ENCODE measurements around the gene ARHGAP5.
A peak's percentile ranks its signal among the peaks of the same experiment; 100 is the strongest.

The ARHGAP5 gene

DNA sequence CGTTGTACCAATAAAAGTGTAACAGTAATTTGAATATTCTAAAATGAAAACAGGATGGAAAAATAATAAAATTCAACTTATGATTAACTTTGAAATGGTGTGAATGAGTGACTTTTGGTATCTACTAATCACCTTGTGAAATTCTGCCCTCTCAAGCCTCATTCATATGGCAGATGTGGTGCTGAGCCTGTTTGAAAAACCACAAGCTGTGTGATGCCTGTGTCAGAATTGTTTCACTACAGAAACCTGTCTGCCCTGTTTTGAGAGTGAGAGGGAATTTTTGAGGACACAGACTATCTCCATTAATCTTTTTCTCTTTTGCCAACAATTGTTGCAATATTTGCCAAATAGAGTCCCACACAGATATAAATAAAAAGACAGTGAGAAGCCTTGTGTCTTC lies 120.8 kb downstream of the ARHGAP5 start:
- Histone ChIP-seq H3K36me3 (no peaks in the 10 kb centered on the region), H3K9me3 (ENCODE audit: severe bottlenecking) (no peaks in the 10 kb centered on the region), H3K4me3 (ENCODE audit: low read depth, low read length) (no peak overlapping the region), H3K27me3 (ENCODE audit: insufficient read depth, low read depth, severe bottlenecking) (no peaks in the 10 kb centered on the region), H3K27ac (no peak overlapping the region)
- TF ChIP-seq, protein P1, sequence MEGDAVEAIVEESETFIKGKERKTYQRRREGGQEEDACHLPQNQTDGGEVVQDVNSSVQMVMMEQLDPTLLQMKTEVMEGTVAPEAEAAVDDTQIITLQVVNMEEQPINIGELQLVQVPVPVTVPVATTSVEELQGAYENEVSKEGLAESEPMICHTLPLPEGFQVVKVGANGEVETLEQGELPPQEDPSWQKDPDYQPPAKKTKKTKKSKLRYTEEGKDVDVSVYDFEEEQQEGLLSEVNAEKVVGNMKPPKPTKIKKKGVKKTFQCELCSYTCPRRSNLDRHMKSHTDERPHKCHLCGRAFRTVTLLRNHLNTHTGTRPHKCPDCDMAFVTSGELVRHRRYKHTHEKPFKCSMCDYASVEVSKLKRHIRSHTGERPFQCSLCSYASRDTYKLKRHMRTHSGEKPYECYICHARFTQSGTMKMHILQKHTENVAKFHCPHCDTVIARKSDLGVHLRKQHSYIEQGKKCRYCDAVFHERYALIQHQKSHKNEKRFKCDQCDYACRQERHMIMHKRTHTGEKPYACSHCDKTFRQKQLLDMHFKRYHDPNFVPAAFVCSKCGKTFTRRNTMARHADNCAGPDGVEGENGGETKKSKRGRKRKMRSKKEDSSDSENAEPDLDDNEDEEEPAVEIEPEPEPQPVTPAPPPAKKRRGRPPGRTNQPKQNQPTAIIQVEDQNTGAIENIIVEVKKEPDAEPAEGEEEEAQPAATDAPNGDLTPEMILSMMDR (IDR thresholded peaks at IDR 0.05; ENCODE audit: low read depth, low read length) = no peak
- DNase-seq = no peak

GRCh38 chr14:32200368-32201192 lies 123.5 kb downstream of the ARHGAP5 start:
- H3K27ac ChIP-seq = no peak overlapping the region
- H3K4me3 ChIP-seq (ENCODE audit: low read depth, low read length) = peak overlapping the region; percentile 92
- no peaks in the 10 kb centered on the region for H3K9me3 ChIP-seq (ENCODE audit: severe bottlenecking)
- no peak for DNase-seq
- no peaks in the 10 kb centered on the region for H3K36me3 ChIP-seq
- H3K27me3 ChIP-seq (ENCODE audit: insufficient read depth, low read depth, severe bottlenecking) = no peaks in the 10 kb centered on the region
- TF ChIP-seq, protein P1 (IDR thresholded peaks at IDR 0.05; ENCODE audit: low read depth, low read length) = no peak

- no peaks in the 10 kb centered on the region for H3K9me3 ChIP-seq (ENCODE audit: severe bottlenecking)
- H3K36me3 ChIP-seq = no peaks in the 10 kb centered on the region
- peak overlapping the region; percentile 98 for H3K27ac ChIP-seq
- H3K27me3 ChIP-seq (ENCODE audit: insufficient read depth, low read depth, severe bottlenecking) = no peaks in the 10 kb centered on the region
- peak overlapping the region; percentile 92 for H3K4me3 ChIP-seq (ENCODE audit: low read depth, low read length)
- TF ChIP-seq, protein P1 (IDR thresholded peaks at IDR 0.05; ENCODE audit: low read depth, low read length) = no peak
- peak; percentile 96 for DNase-seq
Observed at GRCh38 chr14:32201193-32201815, 124.2 kb downstream of the ARHGAP5 start.

DNA sequence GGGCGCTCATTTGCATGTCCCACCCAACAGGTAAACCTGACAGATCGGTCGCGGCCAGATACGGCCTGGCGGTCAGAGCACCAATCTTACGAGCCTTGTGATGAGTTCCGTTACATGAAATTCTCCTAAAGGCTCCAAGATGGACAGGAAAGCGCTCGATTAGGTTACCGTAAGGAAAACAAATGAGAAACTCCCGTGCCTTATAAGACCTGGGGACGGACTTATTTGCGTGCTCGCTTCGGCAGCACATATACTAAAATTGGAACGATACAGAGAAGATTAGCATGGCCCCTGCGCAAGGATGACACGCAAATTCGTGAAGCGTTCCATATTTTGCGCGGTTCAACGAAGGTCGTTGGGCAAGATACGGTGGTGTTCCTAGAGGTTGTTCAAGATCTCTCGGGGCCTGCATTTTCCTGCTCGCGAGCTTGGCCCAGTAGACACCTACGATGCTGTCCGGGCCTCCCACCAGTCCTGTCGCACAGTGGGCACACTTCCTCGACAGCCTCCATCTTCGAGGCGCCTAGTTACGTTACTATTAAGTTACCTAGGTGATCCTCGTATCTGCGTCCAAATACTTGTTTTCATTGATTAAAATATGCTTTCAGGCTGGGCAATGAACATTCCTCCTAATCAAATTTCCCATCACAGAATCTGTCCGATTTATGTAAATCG lies 124.8 kb downstream of the ARHGAP5 start, which contains the start of gene RNU6-7:
Gene RNU6-7 (plus strand): TSS at position 230 of the 675 bp plus-strand sequence.
- H3K9me3 ChIP-seq (ENCODE audit: severe bottlenecking) = no peaks in the 10 kb centered on the region
- H3K36me3 ChIP-seq = no peaks in the 10 kb centered on the region
- DNase-seq = peak; percentile 64
- H3K27ac ChIP-seq = peak within 1 kb of the TSS; percentile 98
- peak within 1 kb of the TSS; percentile 92 for H3K4me3 ChIP-seq (ENCODE audit: low read depth, low read length)
- no peaks in the 10 kb centered on the region for H3K27me3 ChIP-seq (ENCODE audit: insufficient read depth, low read depth, severe bottlenecking)
- TF ChIP-seq, protein P1 (IDR thresholded peaks at IDR 0.05; ENCODE audit: low read depth, low read length) = no peak

GRCh38 chr14:32202491-32202997 lies 125.4 kb downstream of the ARHGAP5 start:
- DNase-seq = no peak
- H3K27ac ChIP-seq = peak overlapping the region; percentile 98
- TF ChIP-seq, protein P1 (IDR thresholded peaks at IDR 0.05; ENCODE audit: low read depth, low read length) = no peak
- no peaks in the 10 kb centered on the region for H3K36me3 ChIP-seq
- peak overlapping the region; percentile 92 for H3K4me3 ChIP-seq (ENCODE audit: low read depth, low read length)
- H3K9me3 ChIP-seq (ENCODE audit: severe bottlenecking) = no peaks in the 10 kb centered on the region
- H3K27me3 ChIP-seq (ENCODE audit: insufficient read depth, low read depth, severe bottlenecking) = no peaks in the 10 kb centered on the region

Measured in WERI-Rb-1 (cell line).